HCT116 (cell line): ENCODE measurements around the gene RNU5D-1. TPM values are rescaled to one million over a fixed set of nuclear protein-coding genes. Genes with fewer than 3 reads are reported as not detected.

Experiments
- ATAC-seq: fragments of 200-7000 bp; cut with Tn5 transposase; 2 replicates; pipeline ENCODE4 v1.9.1; 2020; ENCODE audit warnings: mild to moderate bottlenecking, moderate library complexity
- BruUV-seq: library from RNA; stranded (reverse); fragments of 400-500 nt; replicated peaks from 2 replicates; lab custom pipeline; 2021; lab: Mats Ljungman, UMichigan
- CTCF ChIA-PET: fragments of 300-600 bp; sonication (Branson Sonifier 250); formaldehyde crosslinking; loops from one replicate; lab custom pipeline; 2021; ENCODE audit warnings: antibody characterized with exemption; lab: Charles Lee
- POLR2A ChIA-PET: fragments of 300-600, 350-600 bp; sonication (Branson Sonifier 250); formaldehyde crosslinking; loops from one replicate; lab custom pipeline; 2021; ENCODE audit warnings: antibody characterized with exemption; lab: Charles Lee
- RAD21 ChIA-PET, 2 experiments: fragments of 300-600 bp; sonication (Branson Sonifier 250); formaldehyde crosslinking; loops; one replicate each; lab custom pipeline; 2023; ENCODE audit warnings: low total read pairs in 2 of 2; ENCODE audit not compliant: uncharacterized antibody in 2 of 2, unreplicated experiment in 2 of 2, low non-redundant PET in 1 of 2; lab: Charles Lee
- DNase-seq: peaks from one replicate; pipeline ENCODE4 v3.0.0-alpha.2; 2010; ENCODE audit warnings: low read depth, low spot score
- H2AFZ ChIP-seq: fragments of 200-600 bp; shearing (Covaris generic), sonication (generic); 2 replicates; pipeline ENCODE4 v1.6.1; 2017; ENCODE audit warnings: low read depth, mixed run types, mixed read lengths, antibody characterized with exemption, low read length; ENCODE audit not compliant: poor library complexity, severe bottlenecking
- H3K27ac ChIP-seq: 2 replicates; pipeline ENCODE4 v1.5.1; 2012; ENCODE audit warnings: low read depth, low read length
- H3K27me3 ChIP-seq: fragments of 200-600 bp; sonication (generic); 2 replicates; pipeline ENCODE4 v1.6.1; 2016; ENCODE audit warnings: mixed run types, low read length, mixed read lengths; ENCODE audit not compliant: insufficient read depth
- H3K36me3 ChIP-seq, 2 experiments: fragments of 200-500 bp in 1 of 2; fragments of 200-600 bp in 1 of 2; sonication (Bioruptor generic) in 1 of 2; sonication (generic) in 1 of 2; 2 replicates each; pipeline versions ENCODE4 v1.5.1 to v1.6.1; 2014 to 2016; ENCODE audit warnings: low read length in 2 of 2, inconsistent platforms in 1 of 2, mixed read lengths in 1 of 2, mixed run types in 1 of 2; ENCODE audit not compliant: insufficient read depth in 2 of 2, control insufficient read depth in 1 of 2
- H3K4me1 ChIP-seq, 2 experiments: fragments of 200-600 bp in 1 of 2; sonication (generic) in 1 of 2; 2 replicates each; pipeline versions ENCODE4 v1.5.1 to v1.6.1; 2012 to 2017; ENCODE audit warnings: low read length in 2 of 2, inconsistent platforms in 1 of 2, mild to moderate bottlenecking in 1 of 2, mixed read lengths in 1 of 2, mixed run types in 1 of 2, moderate library complexity in 1 of 2; ENCODE audit not compliant: insufficient read depth in 2 of 2, control insufficient read depth in 1 of 2
- H3K4me2 ChIP-seq: fragments of 200-600 bp; sonication (generic); 2 replicates; pipeline ENCODE4 v1.6.1; 2017; ENCODE audit warnings: mixed run types, low read length, mixed read lengths
- H3K4me3 ChIP-seq, 2 experiments: fragments of 200-600 bp in 1 of 2; sonication (generic) in 1 of 2; replicated peaks in 1 of 2; 2 replicates each; pipeline ENCODE4 v1.5.1; 2011 to 2016; ENCODE audit warnings: low read length in 2 of 2, control low read depth in 1 of 2, low read depth in 1 of 2, mild to moderate bottlenecking in 1 of 2, mixed read lengths in 1 of 2, mixed run types in 1 of 2
- H3K79me2 ChIP-seq: fragments of 200-600 bp; sonication (generic); 2 replicates; pipeline ENCODE4 v1.6.1; 2017; ENCODE audit warnings: mild to moderate bottlenecking, mixed run types, low read length, moderate library complexity, mixed read lengths; ENCODE audit not compliant: insufficient read depth
- H3K9ac ChIP-seq: fragments of 200-600 bp; sonication (generic); 2 replicates; pipeline ENCODE4 v1.6.1; 2016; ENCODE audit warnings: low read length, mixed read lengths
- H3K9me2 ChIP-seq: fragments of 200-600 bp; sonication (generic), shearing (Covaris generic); 2 replicates; pipeline ENCODE4 v1.6.1; 2017; ENCODE audit warnings: mixed run types, mild to moderate bottlenecking, moderate library complexity; ENCODE audit not compliant: insufficient read depth
- H3K9me3 ChIP-seq, 2 experiments: fragments of 200-500 bp in 1 of 2; fragments of 200-600 bp in 1 of 2; sonication (Bioruptor generic) in 1 of 2; sonication (generic) in 1 of 2; 2 replicates each; pipeline ENCODE4 v1.6.1; 2014 to 2017; ENCODE audit warnings: low read length in 2 of 2, mixed read lengths in 2 of 2, inconsistent platforms in 1 of 2, low read depth in 1 of 2, mild to moderate bottlenecking in 1 of 2, mixed run types in 1 of 2, moderate library complexity in 1 of 2; ENCODE audit not compliant: control insufficient read depth in 1 of 2, insufficient read depth in 1 of 2
- H4K20me1 ChIP-seq: fragments of 200-600 bp; sonication (generic), shearing (Covaris generic); 2 replicates; pipeline ENCODE4 v1.6.1; 2017; ENCODE audit warnings: mixed run types, mild to moderate bottlenecking, moderate library complexity; ENCODE audit not compliant: insufficient read depth
- CBX3 ChIP-seq: IDR thresholded peaks from 2 replicates; pipeline ENCODE4 v1.6.1; 2012; ENCODE audit warnings: low read depth
- EGR1 ChIP-seq: IDR thresholded peaks from 2 replicates; pipeline ENCODE4 v1.6.1; 2012; ENCODE audit warnings: low read depth
- EZH2 ChIP-seq: fragments of 200-600 bp; sonication (generic); IDR thresholded peaks from 2 replicates; pipeline ENCODE4 v1.6.1; 2017; ENCODE audit warnings: antibody characterized with exemption, mixed run types
- EZH2phosphoT487 ChIP-seq: fragments of 200-600 bp; IDR thresholded peaks from 2 replicates; pipeline ENCODE4 v1.6.1; 2018; ENCODE audit warnings: antibody characterized with exemption, borderline replicate concordance
- FOSL1 ChIP-seq: IDR thresholded peaks from 2 replicates; pipeline ENCODE4 v1.6.1; 2012; ENCODE audit warnings: low read depth
- POLR2AphosphoS5 ChIP-seq: IDR thresholded peaks from 2 replicates; pipeline ENCODE4 v1.6.1; 2011; ENCODE audit warnings: mild to moderate bottlenecking, low read depth, low read length, moderate library complexity
- RAD21 ChIP-seq: IDR thresholded peaks from 2 replicates; pipeline ENCODE4 v1.6.1; 2012; ENCODE audit warnings: low read depth, mild to moderate bottlenecking
- SP1 ChIP-seq: IDR thresholded peaks from 2 replicates; pipeline ENCODE4 v1.6.1; 2012; ENCODE audit warnings: low read depth
- SRF ChIP-seq: IDR thresholded peaks from 2 replicates; pipeline ENCODE4 v1.6.1; 2012; ENCODE audit warnings: low read depth
- TCF7L2 ChIP-seq: IDR thresholded peaks from 2 replicates; pipeline ENCODE4 v1.7.0; 2011; ENCODE audit warnings: borderline replicate concordance, inconsistent platforms; ENCODE audit not compliant: insufficient read depth, insufficient read length; ENCODE audit errors: extremely low read depth
- ZFX ChIP-seq: fragments of 450-650 bp; IDR thresholded peaks from 2 replicates; pipeline ENCODE4 v1.6.1; 2017
- intact Hi-C: fragments of 100-400 bp; cut with micrococcal nuclease; formaldehyde crosslinking; loops from 2 replicates; pipeline ENCODE4 v1.10.0; 2022
- total RNA-seq: library from RNA; stranded (reverse); gene quantifications from one replicate; pipeline ENCODE4 v1.2.1, GENCODE V29; 2021; ENCODE audit not compliant: unreplicated experiment
- TF ChIP-seq, protein P1 (sequence below), 3 experiments: fragments of 200-600 bp in 1 of 3; sonication (generic) in 1 of 3; IDR thresholded peaks in 2 of 3; conservative IDR thresholded peaks in 1 of 3; 2 replicates each; pipeline ENCODE4 v1.5.1; 2012 to 2017; ENCODE audit warnings: low read depth in 2 of 3, low read length in 2 of 3, antibody characterized with exemption in 1 of 3, borderline replicate concordance in 1 of 3, control low read depth in 1 of 3, mild to moderate bottlenecking in 1 of 3, mixed read lengths in 1 of 3, mixed run types in 1 of 3, moderate library complexity in 1 of 3; ENCODE audit not compliant: insufficient read depth in 1 of 3
- TF ChIP-seq, protein P2 (sequence below): IDR thresholded peaks from 2 replicates; pipeline ENCODE4 v1.6.1; 2012
- TF ChIP-seq, protein P3 (sequence below): IDR thresholded peaks from 2 replicates; pipeline ENCODE4 v1.6.1; 2012

The RNU5D-1 gene
- total RNA-seq, 1 experiment from 2014 or later = not detected

DNA sequence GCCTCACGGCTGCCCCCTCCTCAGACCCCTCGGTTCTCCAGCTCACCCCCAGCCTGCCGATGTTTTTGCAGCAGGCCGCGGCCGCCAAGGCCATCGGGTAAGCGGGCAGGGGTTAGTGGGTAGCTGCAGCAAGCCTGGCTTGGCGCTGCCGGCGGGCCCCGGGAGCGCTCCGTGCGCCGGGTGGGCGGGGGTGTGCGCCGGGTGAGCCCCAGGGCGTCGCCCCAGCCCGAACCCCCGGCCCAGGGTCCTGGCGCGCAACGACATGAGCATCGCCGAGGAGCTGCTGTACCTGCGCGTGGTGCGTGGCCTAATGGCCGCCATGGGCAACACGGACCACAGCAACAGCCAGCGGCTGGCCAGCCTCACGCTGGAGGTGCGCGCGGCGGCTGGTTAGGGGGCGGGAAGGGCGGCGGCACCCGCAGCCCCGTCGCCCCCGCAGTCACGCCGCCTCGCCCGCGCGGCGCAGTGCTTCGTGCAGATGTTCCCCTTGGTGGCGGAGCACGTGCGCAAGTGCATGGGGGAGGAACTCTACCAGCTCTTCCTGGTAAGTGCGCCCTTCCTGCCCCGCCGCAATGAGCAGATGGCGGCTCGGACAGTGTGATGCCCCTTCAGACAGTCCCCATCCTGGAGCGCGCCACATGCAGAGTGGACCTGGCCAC lies 6.5 kb downstream of the RNU5D-1 start:
- no peak for TF ChIP-seq EZH2
- no peak for TF ChIP-seq SRF
- TF ChIP-seq FOSL1 = no peak
- TF ChIP-seq RAD21 = no peak
- TF ChIP-seq EGR1 = no peak
- no peak for TF ChIP-seq POLR2AphosphoS5
- TF ChIP-seq, protein P1, sequence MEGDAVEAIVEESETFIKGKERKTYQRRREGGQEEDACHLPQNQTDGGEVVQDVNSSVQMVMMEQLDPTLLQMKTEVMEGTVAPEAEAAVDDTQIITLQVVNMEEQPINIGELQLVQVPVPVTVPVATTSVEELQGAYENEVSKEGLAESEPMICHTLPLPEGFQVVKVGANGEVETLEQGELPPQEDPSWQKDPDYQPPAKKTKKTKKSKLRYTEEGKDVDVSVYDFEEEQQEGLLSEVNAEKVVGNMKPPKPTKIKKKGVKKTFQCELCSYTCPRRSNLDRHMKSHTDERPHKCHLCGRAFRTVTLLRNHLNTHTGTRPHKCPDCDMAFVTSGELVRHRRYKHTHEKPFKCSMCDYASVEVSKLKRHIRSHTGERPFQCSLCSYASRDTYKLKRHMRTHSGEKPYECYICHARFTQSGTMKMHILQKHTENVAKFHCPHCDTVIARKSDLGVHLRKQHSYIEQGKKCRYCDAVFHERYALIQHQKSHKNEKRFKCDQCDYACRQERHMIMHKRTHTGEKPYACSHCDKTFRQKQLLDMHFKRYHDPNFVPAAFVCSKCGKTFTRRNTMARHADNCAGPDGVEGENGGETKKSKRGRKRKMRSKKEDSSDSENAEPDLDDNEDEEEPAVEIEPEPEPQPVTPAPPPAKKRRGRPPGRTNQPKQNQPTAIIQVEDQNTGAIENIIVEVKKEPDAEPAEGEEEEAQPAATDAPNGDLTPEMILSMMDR (IDR thresholded peaks at IDR 0.05 in 2 of 3, conservative IDR thresholded peaks at IDR 0.05 in 1 of 3; ENCODE audit: borderline replicate concordance in 1 of 3, insufficient read depth in 1 of 3, low read depth in 2 of 3, low read length in 2 of 3) = no peak
- TF ChIP-seq, protein P2, sequence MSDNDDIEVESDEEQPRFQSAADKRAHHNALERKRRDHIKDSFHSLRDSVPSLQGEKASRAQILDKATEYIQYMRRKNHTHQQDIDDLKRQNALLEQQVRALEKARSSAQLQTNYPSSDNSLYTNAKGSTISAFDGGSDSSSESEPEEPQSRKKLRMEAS = no peak
- no peak for TF ChIP-seq ZFX
- TF ChIP-seq CBX3 = no peak
- no peak for TF ChIP-seq SP1
- no peak for TF ChIP-seq TCF7L2
- TF ChIP-seq, protein P3, sequence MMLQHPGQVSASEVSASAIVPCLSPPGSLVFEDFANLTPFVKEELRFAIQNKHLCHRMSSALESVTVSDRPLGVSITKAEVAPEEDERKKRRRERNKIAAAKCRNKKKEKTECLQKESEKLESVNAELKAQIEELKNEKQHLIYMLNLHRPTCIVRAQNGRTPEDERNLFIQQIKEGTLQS = no peak
- no peak for TF ChIP-seq EZH2phosphoT487
- H3K9me2 ChIP-seq = no peaks in the 10 kb centered on the region
- no peaks in the 10 kb centered on the region for H3K79me2 ChIP-seq
- no TSS peak for BruUV-seq
- no peak overlapping the region for H3K9ac ChIP-seq
- H2AFZ ChIP-seq = no peak overlapping the region
- no peaks in the 10 kb centered on the region for H3K36me3 ChIP-seq
- no peak overlapping the region for H3K27ac ChIP-seq
- DNase-seq (no peak), ATAC-seq (no peak)
- H3K4me3 ChIP-seq = no peak overlapping the region
- no peaks in the 10 kb centered on the region for H3K9me3 ChIP-seq
- no peaks in the 10 kb centered on the region for H4K20me1 ChIP-seq
- ChIA-PET RAD21 (no interaction called here), POLR2A (no interaction called here), CTCF (no interaction called here)
- intact Hi-C loops = no loop called here
- H3K27me3 ChIP-seq = no peaks in the 10 kb centered on the region
- H3K4me2 ChIP-seq = no peak overlapping the region
- peaks cover 17 to 49% of the 10 kb centered on the region in 2 experiments for H3K4me1 ChIP-seq
